ENCODE results near the gene SLCO1A2. TPM values are rescaled to one million over a fixed set of nuclear protein-coding genes. Genes with fewer than 3 reads are reported as not detected.

Gene SLCO1A2
- total RNA-seq, 1 experiment from 2014 or later: not detected

DNA sequence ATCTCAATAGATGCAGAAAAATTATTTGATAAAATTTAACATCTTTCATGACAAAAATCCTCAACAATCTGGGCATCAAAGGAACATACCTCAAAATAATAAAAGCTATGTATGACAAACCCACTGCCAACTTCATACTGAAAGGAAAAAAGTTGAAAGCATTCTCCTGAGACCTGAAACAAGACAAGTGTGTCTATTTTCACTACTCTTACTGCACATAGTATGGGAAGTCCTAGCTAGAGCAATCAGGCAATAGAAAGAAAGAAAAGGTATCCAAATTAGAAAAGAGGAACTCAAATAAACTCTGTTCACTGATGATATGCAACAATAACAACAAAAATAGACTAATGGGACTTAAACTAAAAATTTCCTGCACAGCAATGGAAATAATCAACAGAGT lies 113.6 kb downstream of the SLCO1A2 start:
- no peaks in the 10 kb centered on the region for H3K9me3 ChIP-seq (ENCODE audit: control insufficient read depth, insufficient read depth, low read depth, low read length)
- intact Hi-C loops (cut with micrococcal nuclease; ENCODE audit: unreplicated experiment) (no loop called here), in situ Hi-C loops (cut with HindIII; ENCODE audit: low pct_unique_long_range_greater_than_20kb, low sequenced_read_pairs) (no loop called here)
- ATAC-seq: no peak
- H3K4me1 ChIP-seq (ENCODE audit: control insufficient read depth, insufficient read depth, low read length): no peaks in the 10 kb centered on the region
- H3K27me3 ChIP-seq (ENCODE audit: control insufficient read depth, insufficient read depth, low read length): no peaks in the 10 kb centered on the region
- TF ChIP-seq POLR2AphosphoS5 (IDR thresholded peaks at IDR 0.05; ENCODE audit: low read depth, low read length) (no peak), TCF7L2 (IDR thresholded peaks at IDR 0.05; ENCODE audit: low read depth, low read length) (no peak), SIN3A (IDR thresholded peaks at IDR 0.05; ENCODE audit: borderline replicate concordance, insufficient read depth, low read depth, low read length) (no peak)
- TF ChIP-seq, protein P1, sequence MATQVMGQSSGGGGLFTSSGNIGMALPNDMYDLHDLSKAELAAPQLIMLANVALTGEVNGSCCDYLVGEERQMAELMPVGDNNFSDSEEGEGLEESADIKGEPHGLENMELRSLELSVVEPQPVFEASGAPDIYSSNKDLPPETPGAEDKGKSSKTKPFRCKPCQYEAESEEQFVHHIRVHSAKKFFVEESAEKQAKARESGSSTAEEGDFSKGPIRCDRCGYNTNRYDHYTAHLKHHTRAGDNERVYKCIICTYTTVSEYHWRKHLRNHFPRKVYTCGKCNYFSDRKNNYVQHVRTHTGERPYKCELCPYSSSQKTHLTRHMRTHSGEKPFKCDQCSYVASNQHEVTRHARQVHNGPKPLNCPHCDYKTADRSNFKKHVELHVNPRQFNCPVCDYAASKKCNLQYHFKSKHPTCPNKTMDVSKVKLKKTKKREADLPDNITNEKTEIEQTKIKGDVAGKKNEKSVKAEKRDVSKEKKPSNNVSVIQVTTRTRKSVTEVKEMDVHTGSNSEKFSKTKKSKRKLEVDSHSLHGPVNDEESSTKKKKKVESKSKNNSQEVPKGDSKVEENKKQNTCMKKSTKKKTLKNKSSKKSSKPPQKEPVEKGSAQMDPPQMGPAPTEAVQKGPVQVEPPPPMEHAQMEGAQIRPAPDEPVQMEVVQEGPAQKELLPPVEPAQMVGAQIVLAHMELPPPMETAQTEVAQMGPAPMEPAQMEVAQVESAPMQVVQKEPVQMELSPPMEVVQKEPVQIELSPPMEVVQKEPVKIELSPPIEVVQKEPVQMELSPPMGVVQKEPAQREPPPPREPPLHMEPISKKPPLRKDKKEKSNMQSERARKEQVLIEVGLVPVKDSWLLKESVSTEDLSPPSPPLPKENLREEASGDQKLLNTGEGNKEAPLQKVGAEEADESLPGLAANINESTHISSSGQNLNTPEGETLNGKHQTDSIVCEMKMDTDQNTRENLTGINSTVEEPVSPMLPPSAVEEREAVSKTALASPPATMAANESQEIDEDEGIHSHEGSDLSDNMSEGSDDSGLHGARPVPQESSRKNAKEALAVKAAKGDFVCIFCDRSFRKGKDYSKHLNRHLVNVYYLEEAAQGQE (IDR thresholded peaks at IDR 0.05; ENCODE audit: insufficient read depth in 1 of 2, low read depth in 2 of 2, low read length in 1 of 2): no peak
- TF ChIP-seq, protein P2, sequence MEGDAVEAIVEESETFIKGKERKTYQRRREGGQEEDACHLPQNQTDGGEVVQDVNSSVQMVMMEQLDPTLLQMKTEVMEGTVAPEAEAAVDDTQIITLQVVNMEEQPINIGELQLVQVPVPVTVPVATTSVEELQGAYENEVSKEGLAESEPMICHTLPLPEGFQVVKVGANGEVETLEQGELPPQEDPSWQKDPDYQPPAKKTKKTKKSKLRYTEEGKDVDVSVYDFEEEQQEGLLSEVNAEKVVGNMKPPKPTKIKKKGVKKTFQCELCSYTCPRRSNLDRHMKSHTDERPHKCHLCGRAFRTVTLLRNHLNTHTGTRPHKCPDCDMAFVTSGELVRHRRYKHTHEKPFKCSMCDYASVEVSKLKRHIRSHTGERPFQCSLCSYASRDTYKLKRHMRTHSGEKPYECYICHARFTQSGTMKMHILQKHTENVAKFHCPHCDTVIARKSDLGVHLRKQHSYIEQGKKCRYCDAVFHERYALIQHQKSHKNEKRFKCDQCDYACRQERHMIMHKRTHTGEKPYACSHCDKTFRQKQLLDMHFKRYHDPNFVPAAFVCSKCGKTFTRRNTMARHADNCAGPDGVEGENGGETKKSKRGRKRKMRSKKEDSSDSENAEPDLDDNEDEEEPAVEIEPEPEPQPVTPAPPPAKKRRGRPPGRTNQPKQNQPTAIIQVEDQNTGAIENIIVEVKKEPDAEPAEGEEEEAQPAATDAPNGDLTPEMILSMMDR (IDR thresholded peaks at IDR 0.05): no peak
- no peak for DNase-seq (ENCODE audit: low read depth, low spot score)
- ChIA-PET CTCF (no interaction called here), POLR2A (no interaction called here)
- H3K36me3 ChIP-seq (ENCODE audit: control insufficient read depth, insufficient read depth, low read length): no peaks in the 10 kb centered on the region
- BruUV-seq (replicated peaks): no TSS peak
- H3K4me3 ChIP-seq (ENCODE audit: low read depth in 2 of 2, low read length in 2 of 2): no peak overlapping the region
- H3K27ac ChIP-seq (ENCODE audit: low read length): no peak overlapping the region

DNA sequence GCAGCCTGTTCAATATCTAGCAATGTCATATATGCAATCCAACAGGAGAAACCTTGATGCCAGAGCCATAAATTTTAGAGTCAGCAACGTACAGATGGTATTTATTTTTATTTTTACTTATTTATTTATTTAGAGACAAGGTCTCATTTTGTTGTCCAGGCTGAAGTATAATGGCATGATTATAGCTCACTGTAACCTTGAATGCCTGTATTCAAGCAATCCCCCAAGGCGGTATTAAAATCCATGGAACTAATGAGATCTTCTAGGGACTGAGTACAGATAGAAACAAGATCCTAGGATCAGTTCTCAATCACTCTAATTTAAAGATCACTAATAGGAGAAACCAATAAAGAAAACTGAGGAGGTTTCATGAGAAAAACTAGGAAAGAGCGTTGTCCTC lies 114.5 kb downstream of the SLCO1A2 start:
- no peaks in the 10 kb centered on the region for H3K36me3 ChIP-seq (ENCODE audit: control insufficient read depth, insufficient read depth, low read length)
- ATAC-seq: no peak
- no peak overlapping the region for H3K4me3 ChIP-seq (ENCODE audit: low read depth in 2 of 2, low read length in 2 of 2)
- no peak for DNase-seq (ENCODE audit: low read depth, low spot score)
- BruUV-seq (replicated peaks): no TSS peak
- CTCF ChIA-PET: no interaction called here
- no peaks in the 10 kb centered on the region for H3K4me1 ChIP-seq (ENCODE audit: control insufficient read depth, insufficient read depth, low read length)
- no peak overlapping the region for H3K27ac ChIP-seq (ENCODE audit: low read length)
- no peaks in the 10 kb centered on the region for H3K27me3 ChIP-seq (ENCODE audit: control insufficient read depth, insufficient read depth, low read length)
- H3K9me3 ChIP-seq (ENCODE audit: control insufficient read depth, insufficient read depth, low read depth, low read length): no peaks in the 10 kb centered on the region
- intact Hi-C loops (cut with micrococcal nuclease; ENCODE audit: unreplicated experiment): no loop called here
- in situ Hi-C loops (cut with HindIII; ENCODE audit: low pct_unique_long_range_greater_than_20kb, low sequenced_read_pairs): no loop called here
- TF ChIP-seq SIN3A (IDR thresholded peaks at IDR 0.05; ENCODE audit: borderline replicate concordance, insufficient read depth, low read depth, low read length) (no peak), TCF7L2 (IDR thresholded peaks at IDR 0.05; ENCODE audit: low read depth, low read length) (no peak), POLR2AphosphoS5 (IDR thresholded peaks at IDR 0.05; ENCODE audit: low read depth, low read length) (no peak)
- TF ChIP-seq, protein P2 (IDR thresholded peaks at IDR 0.05): no peak
- TF ChIP-seq, protein P1 (IDR thresholded peaks at IDR 0.05; ENCODE audit: insufficient read depth in 1 of 2, low read depth in 2 of 2, low read length in 1 of 2): no peak
- POLR2A ChIA-PET: no interaction called here

Data from Panc1 (cell line).